HepG2 (cell line): ENCODE results near the gene PRSS21. TPM values are rescaled to one million over a fixed set of nuclear protein-coding genes. Genes with fewer than 3 reads are reported as not detected.

ENCODE experiments used
- CHD4 ChIP-seq: fragments of 200-600 bp; sonication (generic); IDR thresholded peaks from 2 replicates; pipeline ENCODE4 v1.7.0; 2017; ENCODE audit warnings: mild to moderate bottlenecking, low read length, borderline replicate concordance
- FOXA3 ChIP-seq: IDR thresholded peaks from 2 replicates; pipeline ENCODE4 v1.6.1; 2016; ENCODE audit warnings: missing genetic modification reagents, missing compliant biosample characterization
- GZF1 ChIP-seq: sonication (generic); formaldehyde crosslinking; IDR thresholded peaks from 2 replicates; pipeline ENCODE4 v1.5.1; 2020; ENCODE audit warnings: mild to moderate bottlenecking, missing genetic modification reagents
- HNF1B ChIP-seq: sonication (generic); formaldehyde crosslinking; IDR thresholded peaks from 2 replicates; pipeline ENCODE4 v1.5.1; 2020; ENCODE audit warnings: mild to moderate bottlenecking, moderate library complexity, missing genetic modification reagents
- HOXA5 ChIP-seq: sonication (generic); formaldehyde crosslinking; IDR thresholded peaks from 2 replicates; pipeline ENCODE4 v1.4.0; 2020; ENCODE audit warnings: missing genetic modification reagents
- KDM6A ChIP-seq: IDR thresholded peaks from 2 replicates; pipeline ENCODE4 v1.6.1; 2016; ENCODE audit warnings: low read depth
- MXD4 ChIP-seq: IDR thresholded peaks from 2 replicates; pipeline ENCODE4 v1.6.1; 2016; ENCODE audit warnings: mild to moderate bottlenecking, missing biosample characterization, missing genetic modification reagents
- MZF1 ChIP-seq: sonication (generic); formaldehyde crosslinking; IDR thresholded peaks from 2 replicates; pipeline ENCODE4 v1.8.1; 2023; ENCODE audit warnings: mild to moderate bottlenecking, missing genetic modification reagents, borderline replicate concordance
- PCBP1 ChIP-seq: fragments of 200-400 bp; formaldehyde crosslinking; IDR thresholded peaks from 2 replicates; pipeline ENCODE4 v1.6.1; 2017; ENCODE audit warnings: mild to moderate bottlenecking, low read depth, low read length, borderline replicate concordance
- RBM22 ChIP-seq: fragments of 200-400 bp; formaldehyde crosslinking; optimal IDR thresholded peaks from 2 replicates; pipeline ENCODE3; 2017; ENCODE audit warnings: mild to moderate bottlenecking, low read length, moderate library complexity
- REPIN1 ChIP-seq: sonication (generic); formaldehyde crosslinking; IDR thresholded peaks from 2 replicates; pipeline ENCODE4 v1.8.0; 2022; ENCODE audit warnings: missing genetic modification reagents, low read depth, mild to moderate bottlenecking, borderline replicate concordance
- SALL1 ChIP-seq: sonication (generic); formaldehyde crosslinking; IDR thresholded peaks from 2 replicates; pipeline ENCODE4 v1.8.0; 2022; ENCODE audit warnings: mild to moderate bottlenecking, missing genetic modification reagents
- SOX5 ChIP-seq: IDR thresholded peaks from 2 replicates; pipeline ENCODE4 v1.6.1; 2016; ENCODE audit warnings: borderline replicate concordance
- TCF7L2 ChIP-seq: IDR thresholded peaks from 2 replicates; pipeline ENCODE4 v1.6.1; 2011; ENCODE audit warnings: mild to moderate bottlenecking, low read depth, low read length, moderate library complexity
- TEAD3 ChIP-seq: optimal IDR thresholded peaks from 2 replicates; pipeline ENCODE3; 2016; ENCODE audit warnings: borderline replicate concordance
- ZBTB7A ChIP-seq: sonication (generic); formaldehyde crosslinking; IDR thresholded peaks from 2 replicates; pipeline ENCODE4 v1.8.0; 2022; ENCODE audit warnings: mild to moderate bottlenecking, missing genetic modification reagents
- ZHX1 ChIP-seq: sonication (generic); formaldehyde crosslinking; IDR thresholded peaks from 2 replicates; pipeline ENCODE4 v1.8.1; 2022; ENCODE audit warnings: low read depth, mild to moderate bottlenecking, missing genetic modification reagents
- ZNF503 ChIP-seq: sonication (generic); formaldehyde crosslinking; IDR thresholded peaks from 2 replicates; pipeline ENCODE4 v1.4.0; 2020; ENCODE audit warnings: missing genetic modification reagents
- ZNF570 ChIP-seq: sonication (generic); formaldehyde crosslinking; IDR thresholded peaks from 2 replicates; pipeline ENCODE4 v1.4.0; 2020; ENCODE audit warnings: mild to moderate bottlenecking, missing genetic modification reagents, borderline replicate concordance
- ZNF615 ChIP-seq: sonication (generic); formaldehyde crosslinking; IDR thresholded peaks from 2 replicates; pipeline ENCODE4 v1.5.0; 2020; ENCODE audit warnings: mild to moderate bottlenecking, missing genetic modification reagents, borderline replicate concordance
- polyA plus RNA-seq, 8 experiments: library from polyadenylated mRNA; depleted of rRNA in 3 of 8; stranded (reverse) in 7 of 8; unstranded in 1 of 8; fragments of >200 nt; fragmentation: Illumina TruSeq in 4 of 8; extraction: Trizol in 4 of 8; gene quantifications; 2 replicates each; pipeline versions ENCODE4 v1.2.1 to v1.2.3, GENCODE V29; 2011 to 2016; ENCODE audit warnings: low read depth in 4 of 8, missing spikeins in 1 of 8, mixed read lengths in 1 of 8; ENCODE audit not compliant: insufficient read depth in 1 of 8
- total RNA-seq, 5 experiments: library from RNA; depleted of rRNA; stranded (reverse); fragments of >200 nt; fragmentation: Illumina TruSeq; extraction: Trizol; gene quantifications; 2 replicates each; pipeline ENCODE4 v1.2.3, GENCODE V29; 2016; ENCODE audit warnings: low read depth in 1 of 5
- TF ChIP-seq, protein P1 (sequence below): IDR thresholded peaks from 2 replicates; pipeline ENCODE4 v1.6.1; 2018; ENCODE audit warnings: missing genetic modification reagents, mild to moderate bottlenecking, missing compliant biosample characterization
- TF ChIP-seq, protein P2 (sequence below): IDR thresholded peaks from 2 replicates; pipeline ENCODE4 v1.6.1; 2012; ENCODE audit warnings: inconsistent platforms

Gene PRSS21
- total and polyA plus RNA-seq, 2 of the 13 experiments (the other 11 are each of a cell fraction or from before 2014, with no cell fraction given) = not detected

- peak; percentile 95 for TF ChIP-seq HNF1B (CRISPR knock-in tag)
- 0 out of 2 replicates have a peak, but pooled peaks have one; percentile 15 for TF ChIP-seq ZBTB7A (CRISPR knock-in tag)
- TF ChIP-seq RBM22 = no peak
- TF ChIP-seq, protein P1, sequence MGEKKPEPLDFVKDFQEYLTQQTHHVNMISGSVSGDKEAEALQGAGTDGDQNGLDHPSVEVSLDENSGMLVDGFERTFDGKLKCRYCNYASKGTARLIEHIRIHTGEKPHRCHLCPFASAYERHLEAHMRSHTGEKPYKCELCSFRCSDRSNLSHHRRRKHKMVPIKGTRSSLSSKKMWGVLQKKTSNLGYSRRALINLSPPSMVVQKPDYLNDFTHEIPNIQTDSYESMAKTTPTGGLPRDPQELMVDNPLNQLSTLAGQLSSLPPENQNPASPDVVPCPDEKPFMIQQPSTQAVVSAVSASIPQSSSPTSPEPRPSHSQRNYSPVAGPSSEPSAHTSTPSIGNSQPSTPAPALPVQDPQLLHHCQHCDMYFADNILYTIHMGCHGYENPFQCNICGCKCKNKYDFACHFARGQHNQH (CRISPR knock-in tag) = peak; percentile 80
- TF ChIP-seq TCF7L2 = no peak
- TF ChIP-seq GZF1 (CRISPR knock-in tag) = no peak
- TF ChIP-seq ZNF503 (CRISPR knock-in tag) = peak; percentile 61; the same call in 1 of the 2 replicates
- no peak for TF ChIP-seq MZF1 (CRISPR knock-in tag)
- peak; percentile 70 for TF ChIP-seq TEAD3 (CRISPR knock-in tag)
- TF ChIP-seq SOX5 = 0 out of 2 replicates have a peak, but pooled peaks have one; percentile 29
- no peak; the same call in 1 of the 2 replicates for TF ChIP-seq FOXA3
- no peak for TF ChIP-seq CHD4
- peak; percentile 78 for TF ChIP-seq MXD4 (CRISPR knock-in tag)
- TF ChIP-seq, protein P2, sequence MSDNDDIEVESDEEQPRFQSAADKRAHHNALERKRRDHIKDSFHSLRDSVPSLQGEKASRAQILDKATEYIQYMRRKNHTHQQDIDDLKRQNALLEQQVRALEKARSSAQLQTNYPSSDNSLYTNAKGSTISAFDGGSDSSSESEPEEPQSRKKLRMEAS = peak; percentile 68
- TF ChIP-seq PCBP1 = 0 out of 2 replicates have a peak, but pooled peaks have one; percentile 45
- peak; percentile 85 for TF ChIP-seq SALL1 (CRISPR knock-in tag)
- TF ChIP-seq HOXA5 (CRISPR knock-in tag) = no peak
- TF ChIP-seq ZHX1 (CRISPR knock-in tag) = no peak
- no peak for TF ChIP-seq ZNF615 (CRISPR knock-in tag)
- 0 out of 2 replicates have a peak, but pooled peaks have one; percentile 34 for TF ChIP-seq ZNF570
- TF ChIP-seq REPIN1 (CRISPR knock-in tag) = peak; percentile 42; the same call in 1 of the 2 replicates
- TF ChIP-seq KDM6A (CRISPR knock-in tag) = peak; percentile 24; the same call in 1 of the 2 replicates
Measured at GRCh38 chr16:2867987-2868789, 51.2 kb downstream of the PRSS21 start (continued).
